ENCODE results near the gene EPHA2. TPM values are rescaled to one million over a fixed set of nuclear protein-coding genes. Genes with fewer than 3 reads are reported as not detected.

EPHA2 gene
- total and polyA plus RNA-seq, 7 experiments from 2014 or later = 0.30 to 0.61 (median 0.59) TPM; not detected in 4

GRCh38 chr1:16114527-16115467 lies 41.1 kb downstream of the EPHA2 start:
- no peak overlapping the region for H3K4me3 Mint-ChIP-seq
- ChIA-PET CTCF (no interaction called here), POLR2A (no interaction called here)
- H3K36me3 ChIP-seq (ENCODE audit: control insufficient read depth in 2 of 3, insufficient read depth in 3 of 3, low read length in 3 of 3) = no peaks in the 10 kb centered on the region
- no peaks in the 10 kb centered on the region for H3K9me3 ChIP-seq (ENCODE audit: control insufficient read depth in 2 of 3, low read length in 3 of 3)
- peaks cover 0 to 13% (median 3%) of the 10 kb centered on the region in 5 donors for H3K27me3 Mint-ChIP-seq
- H3K4me1 ChIP-seq (ENCODE audit: control insufficient read depth in 2 of 2, insufficient read depth in 2 of 2, low read length in 2 of 2) = no peaks in the 10 kb centered on the region
- ATAC-seq (no peak), DNase-seq (no peak)
- H3K9me3 Mint-ChIP-seq = peaks cover 0 to 11% (median 3%) of the 10 kb centered on the region in 11 donors
- peaks cover 0 to 3% (median 0%) of the 10 kb centered on the region in 7 donors for H3K4me1 Mint-ChIP-seq
- H3K4me3 ChIP-seq (ENCODE audit: low read length) = no peak overlapping the region
- H3K27ac ChIP-seq (ENCODE audit: low read depth, low read length) = no peak overlapping the region
- no peaks in the 10 kb centered on the region for H3K27me3 ChIP-seq (ENCODE audit: control insufficient read depth in 2 of 2, insufficient read depth in 2 of 2, low read length in 2 of 2)
- intact Hi-C loops (cut with micrococcal nuclease) = no loop called here
- H3K27ac Mint-ChIP-seq = peak overlapping the region in 1 of 9 donors; percentile 36
- H3K36me3 Mint-ChIP-seq = peaks cover 0 to 9% (median 0%) of the 10 kb centered on the region in 5 donors

GRCh38 chr1:16112596-16113555 lies 43.0 kb downstream of the EPHA2 start:
- peaks cover 0 to 13% (median 5%) of the 10 kb centered on the region in 5 donors for H3K27me3 Mint-ChIP-seq
- Histone ChIP-seq H3K4me1 (ENCODE audit: control insufficient read depth in 2 of 2, insufficient read depth in 2 of 2, low read length in 2 of 2) (no peaks in the 10 kb centered on the region), H3K27ac (ENCODE audit: low read depth, low read length) (no peak overlapping the region), H3K9me3 (ENCODE audit: control insufficient read depth in 2 of 3, low read length in 3 of 3) (peaks cover 0 to 15% (median 0%) of the 10 kb centered on the region in 3 experiments), H3K27me3 (ENCODE audit: control insufficient read depth in 2 of 2, insufficient read depth in 2 of 2, low read length in 2 of 2) (no peaks in the 10 kb centered on the region), H3K36me3 (ENCODE audit: control insufficient read depth in 2 of 3, insufficient read depth in 3 of 3, low read length in 3 of 3) (no peaks in the 10 kb centered on the region), H3K4me3 (ENCODE audit: low read length) (no peak overlapping the region)
- H3K36me3 Mint-ChIP-seq = peaks cover 0 to 9% (median 7%) of the 10 kb centered on the region in 5 donors
- POLR2A ChIA-PET = no interaction called here
- H3K4me3 Mint-ChIP-seq = no peak overlapping the region
- CTCF ChIA-PET = no interaction called here
- intact Hi-C loops (cut with micrococcal nuclease) = no loop called here
- ATAC-seq (no peak), DNase-seq (no peak)
- peaks cover 0 to 3% (median 0%) of the 10 kb centered on the region in 7 donors for H3K4me1 Mint-ChIP-seq
- no peak overlapping the region for H3K27ac Mint-ChIP-seq
- peaks cover 0 to 19% (median 8%) of the 10 kb centered on the region in 11 donors for H3K9me3 Mint-ChIP-seq

- Mint-ChIP-seq H3K36me3 (peaks cover 0 to 9% (median 7%) of the 10 kb centered on the region in 5 donors), H3K4me3 (no peak overlapping the region), H3K27ac (peak overlapping the region in 1 of 9 donors; percentile 38), H3K27me3 (peaks cover 0 to 16% (median 5%) of the 10 kb centered on the region in 5 donors), H3K9me3 (peaks cover 0 to 28% (median 14%) of the 10 kb centered on the region in 11 donors), H3K4me1 (peaks cover 0 to 2% (median 0%) of the 10 kb centered on the region in 7 donors)
- ATAC-seq (no peak), DNase-seq (no peak)
- POLR2A ChIA-PET = no interaction called here
- H3K4me3 ChIP-seq (ENCODE audit: low read length) = no peak overlapping the region
- CTCF ChIA-PET = no interaction called here
- no peaks in the 10 kb centered on the region for H3K27me3 ChIP-seq (ENCODE audit: control insufficient read depth in 2 of 2, insufficient read depth in 2 of 2, low read length in 2 of 2)
- H3K4me1 ChIP-seq (ENCODE audit: control insufficient read depth in 2 of 2, insufficient read depth in 2 of 2, low read length in 2 of 2) = no peaks in the 10 kb centered on the region
- H3K36me3 ChIP-seq (ENCODE audit: control insufficient read depth in 2 of 3, insufficient read depth in 3 of 3, low read length in 3 of 3) = no peaks in the 10 kb centered on the region
- no peak overlapping the region for H3K27ac ChIP-seq (ENCODE audit: low read depth, low read length)
- peaks cover 0 to 18% (median 0%) of the 10 kb centered on the region in 3 experiments for H3K9me3 ChIP-seq (ENCODE audit: control insufficient read depth in 2 of 3, low read length in 3 of 3)
- intact Hi-C loops (cut with micrococcal nuclease) = no loop called here
Observed at GRCh38 chr1:16111771-16112595, 43.9 kb downstream of the EPHA2 start.

- no peak for ATAC-seq
- H3K27ac Mint-ChIP-seq = peak overlapping the region in 1 of 9 donors; percentile 51
- peaks cover 0 to 2% (median 0%) of the 10 kb centered on the region in 7 donors for H3K4me1 Mint-ChIP-seq
- Histone ChIP-seq H3K27ac (ENCODE audit: low read depth, low read length) (no peak overlapping the region), H3K4me3 (ENCODE audit: low read length) (no peak overlapping the region), H3K4me1 (ENCODE audit: control insufficient read depth in 2 of 2, insufficient read depth in 2 of 2, low read length in 2 of 2) (no peaks in the 10 kb centered on the region), H3K9me3 (ENCODE audit: control insufficient read depth in 2 of 3, low read length in 3 of 3) (peaks cover 0 to 18% (median 0%) of the 10 kb centered on the region in 3 experiments), H3K36me3 (ENCODE audit: control insufficient read depth in 2 of 3, insufficient read depth in 3 of 3, low read length in 3 of 3) (no peaks in the 10 kb centered on the region), H3K27me3 (ENCODE audit: control insufficient read depth in 2 of 2, insufficient read depth in 2 of 2, low read length in 2 of 2) (no peaks in the 10 kb centered on the region)
- DNase-seq = no peak
- peaks cover 0 to 14% (median 7%) of the 10 kb centered on the region in 5 donors for H3K36me3 Mint-ChIP-seq
- intact Hi-C loops (cut with micrococcal nuclease) = no loop called here
- no peak overlapping the region for H3K4me3 Mint-ChIP-seq
- POLR2A ChIA-PET = interaction anchor here (0.6 kb wide), 1 partner anchor 1190 kb away, joined by 3 read pairs; no protein-coding TSS in a partner anchor
- CTCF ChIA-PET = no interaction called here
- H3K27me3 Mint-ChIP-seq = peaks cover 0 to 23% (median 5%) of the 10 kb centered on the region in 5 donors
- H3K9me3 Mint-ChIP-seq = peaks cover 0 to 37% (median 14%) of the 10 kb centered on the region in 11 donors
Observed at GRCh38 chr1:16110884-16111283, 45.0 kb downstream of the EPHA2 start.

- H3K36me3 Mint-ChIP-seq = peaks cover 0 to 14% (median 7%) of the 10 kb centered on the region in 5 donors
- Histone ChIP-seq H3K27me3 (ENCODE audit: control insufficient read depth in 2 of 2, insufficient read depth in 2 of 2, low read length in 2 of 2) (no peaks in the 10 kb centered on the region), H3K27ac (ENCODE audit: low read depth, low read length) (no peak overlapping the region), H3K36me3 (ENCODE audit: control insufficient read depth in 2 of 3, insufficient read depth in 3 of 3, low read length in 3 of 3) (no peaks in the 10 kb centered on the region), H3K9me3 (ENCODE audit: control insufficient read depth in 2 of 3, low read length in 3 of 3) (peaks cover 0 to 18% (median 0%) of the 10 kb centered on the region in 3 experiments), H3K4me1 (ENCODE audit: control insufficient read depth in 2 of 2, insufficient read depth in 2 of 2, low read length in 2 of 2) (no peaks in the 10 kb centered on the region), H3K4me3 (ENCODE audit: low read length) (no peak overlapping the region)
- H3K27me3 Mint-ChIP-seq = peaks cover 0 to 26% (median 5%) of the 10 kb centered on the region in 5 donors
- H3K9me3 Mint-ChIP-seq = peaks cover 0 to 37% (median 14%) of the 10 kb centered on the region in 11 donors
- DNase-seq (no peak), ATAC-seq (no peak)
- peak overlapping the region in 1 of 9 donors; percentile 51 for H3K27ac Mint-ChIP-seq
- intact Hi-C loops (cut with micrococcal nuclease) = no loop called here
- ChIA-PET CTCF (no interaction called here), POLR2A (no interaction called here)
- H3K4me1 Mint-ChIP-seq = peaks cover 0 to 2% (median 0%) of the 10 kb centered on the region in 7 donors
- H3K4me3 Mint-ChIP-seq = no peak overlapping the region
Observed at GRCh38 chr1:16110456-16110855, 45.4 kb downstream of the EPHA2 start.
